ENCODE results near the gene ZNF22. TPM values are rescaled to one million over a fixed set of nuclear protein-coding genes. Genes with fewer than 3 reads are reported as not detected.

ZNF22 gene
- total and polyA plus RNA-seq, 12 donors, result 11.0 to 17.2 (median 15.6) TPM

- no peaks in the 10 kb centered on the region for H3K27me3 ChIP-seq
- no peak for TF ChIP-seq CTCF (IDR thresholded peaks at IDR 0.05)
- 66 to 69% methylated on average over 3 of the region's 3 CpGs for WGBS, 2 donors
- peaks cover 0 to 94% (median 22%) of the 10 kb centered on the region in 9 donors for H3K36me3 ChIP-seq
- H3K4me1 ChIP-seq, result peaks cover 48 to 86% (median 72%) of the 10 kb centered on the region in 9 donors
- peak overlapping the region in 9 of 10 donors; percentile 44 to 97 (median 92) for H3K27ac ChIP-seq
- ATAC-seq (peak in 3 of 8 donors; percentile 5 to 22 (median 13)), DNase-seq (peak in 1 of 2 donors; percentile 2)
- intact Hi-C loops (cut with DNase I), result no loop called here
- H3K9me3 ChIP-seq, result no peaks in the 10 kb centered on the region
- no peak overlapping the region for H3K4me3 ChIP-seq
Observed at GRCh38 chr10:44986670-44987069, 14.1 kb upstream of the ZNF22 start.

GRCh38 chr10:44988957-44989585 is 11.7 kb upstream of the ZNF22 start:
- Histone ChIP-seq H3K4me3 (no peak overlapping the region), H3K9me3 (no peaks in the 10 kb centered on the region), H3K27me3 (no peaks in the 10 kb centered on the region), H3K27ac (peak overlapping the region in 7 of 10 donors; percentile 14 to 95 (median 65)), H3K4me1 (peaks cover 38 to 86% (median 68%) of the 10 kb centered on the region in 9 donors), H3K36me3 (peaks cover 0 to 100% (median 41%) of the 10 kb centered on the region in 9 donors)
- ATAC-seq, result no peak
- peak in 1 of 2 donors; percentile 1 for DNase-seq
- WGBS, 2 donors, result 92 to 95% methylated on average over 10 of the region's 10 CpGs
- TF ChIP-seq CTCF (IDR thresholded peaks at IDR 0.05), result no peak
- intact Hi-C loops (cut with DNase I), result no loop called here

- no peaks in the 10 kb centered on the region for H3K27me3 ChIP-seq
- 69 to 76% methylated on average over 14 of the region's 14 CpGs for WGBS, 2 donors
- no peaks in the 10 kb centered on the region for H3K9me3 ChIP-seq
- H3K36me3 ChIP-seq, result peaks cover 0 to 98% (median 40%) of the 10 kb centered on the region in 9 donors
- peak in 1 of 2 donors; percentile 58 for DNase-seq
- intact Hi-C loops (cut with DNase I), result loop anchor here in 5 of 10 donors (1.0 to 10.0 kb wide), 5 partner anchors 55 to 435 kb away; no protein-coding TSS in a partner anchor
- peaks cover 31 to 86% (median 68%) of the 10 kb centered on the region in 9 donors for H3K4me1 ChIP-seq
- H3K27ac ChIP-seq, result peak overlapping the region; percentile 15 to 99 (median 61)
- peak in 1 of 8 donors; percentile 28 for ATAC-seq
- TF ChIP-seq CTCF (IDR thresholded peaks at IDR 0.05), result no peak
- H3K4me3 ChIP-seq, result no peak overlapping the region
Observed at GRCh38 chr10:44989597-44990301, 11.0 kb upstream of the ZNF22 start.

- TF ChIP-seq CTCF (IDR thresholded peaks at IDR 0.05), result peak in 8 of 9 donors; percentile 36 to 65 (median 44)
- no peak overlapping the region for H3K4me3 ChIP-seq
- ATAC-seq, result peak in 7 of 8 donors; percentile 33 to 66 (median 54)
- peaks cover 0 to 92% (median 35%) of the 10 kb centered on the region in 9 donors for H3K36me3 ChIP-seq
- DNase-seq, result peak in 1 of 2 donors; percentile 42
- peak overlapping the region; percentile 8 to 99 (median 61) for H3K27ac ChIP-seq
- intact Hi-C loops (cut with DNase I), result loop anchor here in 5 of 10 donors (1.0 to 10.0 kb wide), 5 partner anchors 55 to 435 kb away; no protein-coding TSS in a partner anchor
- WGBS, 2 donors, result 10 to 37% methylated on average over 8 of the region's 8 CpGs
- no peaks in the 10 kb centered on the region for H3K9me3 ChIP-seq
- peaks cover 30 to 86% (median 68%) of the 10 kb centered on the region in 9 donors for H3K4me1 ChIP-seq
- H3K27me3 ChIP-seq, result no peaks in the 10 kb centered on the region
Observed at GRCh38 chr10:44990302-44990655, 10.4 kb upstream of the ZNF22 start.
